ENCODE measurements around the gene NUF2. TPM values are rescaled to one million over a fixed set of nuclear protein-coding genes. Genes with fewer than 3 reads are reported as not detected.

The NUF2 gene
- polyA plus RNA-seq, 2 of the 4 experiments (the other 2 are of a cell fraction): 28.5 to 38.5 TPM

DNA sequence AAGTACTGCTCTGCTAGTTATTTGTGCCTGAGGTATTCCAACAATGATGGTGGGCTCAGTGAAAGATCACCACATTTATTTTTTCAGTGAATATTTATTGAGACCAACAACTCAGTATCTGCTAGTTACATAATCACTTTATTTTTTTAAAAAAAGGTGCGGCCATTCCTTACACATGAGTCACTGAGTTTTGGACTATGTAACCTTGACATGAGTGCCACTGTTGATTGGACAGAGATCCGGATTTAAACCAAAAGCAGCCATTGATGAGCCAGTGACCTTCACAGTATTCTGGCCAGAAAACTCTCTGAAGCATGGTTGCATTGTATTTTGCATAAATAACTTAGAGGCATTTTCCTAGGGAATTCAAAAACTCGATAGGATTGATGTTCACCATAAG, 79.5 kb downstream of the NUF2 start:
- WGBS (ENCODE audit: missing lambda C conversion rate): 13% methylated on average over 3 of the region's 3 CpGs
- H3K9me3 ChIP-seq: no peaks in the 10 kb centered on the region
- no peak for FAIRE-seq
- H3K4me2 ChIP-seq: no peak overlapping the region
- no peaks in the 10 kb centered on the region for H3K4me1 ChIP-seq
- H3K4me3 ChIP-seq: no peak overlapping the region
- H3K27ac ChIP-seq: no peak overlapping the region
- no peak for ATAC-seq
- CTCF ChIA-PET: interaction anchor here (1.2 kb wide), 1 partner anchor 9 kb away, joined by 4 read pairs; no protein-coding TSS in a partner anchor
- POLR2A ChIA-PET: no interaction called here
- no peak for DNase-seq (ENCODE audit: low read depth in 1 of 2, low spot score in 1 of 2)
- TF ChIP-seq RNF2 (IDR thresholded peaks at IDR 0.05; ENCODE audit: borderline replicate concordance, low read depth) (no peak), ZSCAN20 (CRISPR knock-in tag; IDR thresholded peaks at IDR 0.05) (no peak), CHD4 (IDR thresholded peaks at IDR 0.05; ENCODE audit: borderline replicate concordance) (no peak), HEYL (CRISPR knock-in tag; IDR thresholded peaks at IDR 0.05) (no peak), HOXA7 (CRISPR knock-in tag; IDR thresholded peaks at IDR 0.05) (no peak), RCOR1 (IDR thresholded peaks at IDR 0.05; ENCODE audit: low read depth, low read length) (no peak), FOXS1 (CRISPR knock-in tag; IDR thresholded peaks at IDR 0.05) (no peak), ESRRA (IDR thresholded peaks at IDR 0.05; ENCODE audit: borderline replicate concordance, low read length) (no peak), HOXB13 (CRISPR knock-in tag; IDR thresholded peaks at IDR 0.05; ENCODE audit: low read depth) (no peak)
- TF ChIP-seq, protein P1, sequence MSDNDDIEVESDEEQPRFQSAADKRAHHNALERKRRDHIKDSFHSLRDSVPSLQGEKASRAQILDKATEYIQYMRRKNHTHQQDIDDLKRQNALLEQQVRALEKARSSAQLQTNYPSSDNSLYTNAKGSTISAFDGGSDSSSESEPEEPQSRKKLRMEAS (IDR thresholded peaks at IDR 0.05): no peak
- TF ChIP-seq, protein P2, sequence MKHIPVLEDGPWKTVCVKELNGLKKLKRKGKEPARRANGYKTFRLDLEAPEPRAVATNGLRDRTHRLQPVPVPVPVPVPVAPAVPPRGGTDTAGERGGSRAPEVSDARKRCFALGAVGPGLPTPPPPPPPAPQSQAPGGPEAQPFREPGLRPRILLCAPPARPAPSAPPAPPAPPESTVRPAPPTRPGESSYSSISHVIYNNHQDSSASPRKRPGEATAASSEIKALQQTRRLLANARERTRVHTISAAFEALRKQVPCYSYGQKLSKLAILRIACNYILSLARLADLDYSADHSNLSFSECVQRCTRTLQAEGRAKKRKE (CRISPR knock-in tag; IDR thresholded peaks at IDR 0.05; ENCODE audit: low read depth): no peak

Other genes with a start within 250 kb of the NUF2 start
- gene RGS5, start 119.0 kb upstream of the NUF2 start, polyA plus RNA-seq (2011; rRNA removed): 6.5 TPM in 2 replicates
- gene RGS5, start 119.0 kb upstream of the NUF2 start, polyA plus RNA-seq (2017; fragmentation: RNase III; extraction: RNeasy Plus Mini Kit Qiagen cat#74134 plus additional on column Dnase treatment): 2.1 to 2.6 TPM (median 2.2 TPM) in 3 replicates